CD14-positive monocyte (primary cell): ENCODE data around the gene SERPINB4. TPM values are rescaled to one million over a fixed set of nuclear protein-coding genes. Genes with fewer than 3 reads are reported as not detected.

ENCODE experiments used
- DNase-seq, 3 donors: peaks; one replicate each; pipeline ENCODE4 v3.0.0-alpha.2; 2011 to 2022
- H2AFZ ChIP-seq: 2 replicates; pipeline ENCODE4 v1.6.0; 2012; ENCODE audit warnings: mild to moderate bottlenecking, low read depth, low read length, inconsistent platforms; ENCODE audit not compliant: insufficient read depth, poor library complexity, severe bottlenecking
- H3K27ac ChIP-seq, 2 donors: 1 replicate in 1 of 2; 2 replicates in 1 of 2; pipeline ENCODE4 v1.5.1; 2012 to 2013; ENCODE audit warnings: low read length in 2 of 2, control low read depth in 1 of 2, inconsistent platforms in 1 of 2, low read depth in 1 of 2, mild to moderate bottlenecking in 1 of 2
- H3K27me3 ChIP-seq, 2 donors: one replicate each; pipeline versions ENCODE4 v1.6.0 to v1.6.1; 2011 to 2013; ENCODE audit warnings: low read length in 2 of 2; ENCODE audit not compliant: control insufficient read depth in 2 of 2, insufficient read depth in 2 of 2
- H3K36me3 ChIP-seq, 2 donors: replicated peaks in 1 of 2; 1 replicate in 1 of 2; 2 replicates in 1 of 2; pipeline versions ENCODE4 v1.5.1 to v1.6.1; 2012 to 2013; ENCODE audit warnings: low read length in 2 of 2, control low read depth in 1 of 2, inconsistent platforms in 1 of 2, mild to moderate bottlenecking in 1 of 2; ENCODE audit not compliant: insufficient read depth in 2 of 2, control insufficient read depth in 1 of 2
- H3K4me1 ChIP-seq, 2 donors: 1 replicate in 1 of 2; 2 replicates in 1 of 2; pipeline versions ENCODE4 v1.5.1 to v1.6.1; 2012 to 2013; ENCODE audit warnings: low read length in 2 of 2, control low read depth in 1 of 2, inconsistent platforms in 1 of 2, mild to moderate bottlenecking in 1 of 2, moderate library complexity in 1 of 2; ENCODE audit not compliant: insufficient read depth in 2 of 2, control insufficient read depth in 1 of 2
- H3K4me2 ChIP-seq: replicated peaks from 2 replicates; pipeline ENCODE3; 2012; ENCODE audit warnings: low read length, moderate library complexity, mild to moderate bottlenecking; ENCODE audit not compliant: poor library complexity, severe bottlenecking; ENCODE audit errors: extremely low read depth
- H3K4me3 ChIP-seq, 3 experiments: fragments of 200-600 bp in 1 of 3; sonication (generic) in 1 of 3; replicated peaks in 1 of 3; 1 replicate in 2 of 3; 2 replicates in 1 of 3; pipeline ENCODE4 v1.5.1; 2011 to 2013; ENCODE audit warnings: low read length in 3 of 3, mild to moderate bottlenecking in 3 of 3, control low read depth in 2 of 3, low read depth in 2 of 3, inconsistent platforms in 1 of 3, moderate library complexity in 1 of 3
- H3K79me2 ChIP-seq: 2 replicates; pipeline ENCODE4 v1.6.0; 2012; ENCODE audit warnings: mild to moderate bottlenecking, control low read depth, inconsistent platforms, low read length, moderate library complexity; ENCODE audit not compliant: insufficient read depth
- H3K9ac ChIP-seq: 2 replicates; pipeline ENCODE4 v1.6.0; 2017; ENCODE audit warnings: low read length, mild to moderate bottlenecking; ENCODE audit not compliant: insufficient read depth, poor library complexity, severe bottlenecking
- H3K9me3 ChIP-seq, 2 donors: replicated peaks in 1 of 2; 1 replicate in 1 of 2; 2 replicates in 1 of 2; pipeline versions ENCODE4 v1.5.1 to v1.6.1; 2012 to 2013; ENCODE audit warnings: low read length in 2 of 2, control low read depth in 1 of 2; ENCODE audit not compliant: control insufficient read depth in 1 of 2, insufficient read depth in 1 of 2
- H4K20me1 ChIP-seq: 2 replicates; pipeline ENCODE4 v1.6.0; 2012; ENCODE audit warnings: mild to moderate bottlenecking, low read length, control low read depth, moderate library complexity; ENCODE audit not compliant: insufficient read depth
- H3K27ac Mint-ChIP-seq, 7 donors: one replicate each; pipeline ENCODE4 v1.8.0; 2020; ENCODE audit warnings: mild to moderate bottlenecking in 7 of 7, mixed read lengths in 7 of 7, moderate library complexity in 6 of 7, inconsistent platforms in 2 of 7
- H3K27me3 Mint-ChIP-seq, 3 donors: one replicate each; pipeline ENCODE4 v1.8.0; 2021 to 2022; ENCODE audit warnings: low read depth in 3 of 3, mild to moderate bottlenecking in 3 of 3, mixed read lengths in 3 of 3, moderate library complexity in 3 of 3, inconsistent platforms in 1 of 3
- H3K36me3 Mint-ChIP-seq, 2 donors: one replicate each; pipeline ENCODE4 v1.8.0; 2020; ENCODE audit warnings: mixed read lengths in 2 of 2, inconsistent platforms in 1 of 2, mild to moderate bottlenecking in 1 of 2
- H3K4me1 Mint-ChIP-seq: one replicate; pipeline ENCODE4 v1.8.0; 2020; ENCODE audit warnings: mild to moderate bottlenecking, mixed read lengths
- H3K4me3 Mint-ChIP-seq, 2 donors: one replicate each; pipeline ENCODE4 v1.8.0; 2020; ENCODE audit warnings: mild to moderate bottlenecking in 2 of 2, mixed read lengths in 2 of 2, moderate library complexity in 1 of 2
- H3K9me3 Mint-ChIP-seq, 7 donors: one replicate each; pipeline ENCODE4 v1.8.0; 2020 to 2022; ENCODE audit warnings: mixed read lengths in 7 of 7, mild to moderate bottlenecking in 6 of 7, moderate library complexity in 6 of 7, inconsistent platforms in 2 of 7
- WGBS: methylation state at CpG from one replicate; pipeline ENCODE4 v1.1.5; 2013; ENCODE audit warnings: missing lambda C conversion rate; ENCODE audit not compliant: insufficient coverage; 5-methylcytosine and 5-hydroxymethylcytosine counted together
- intact Hi-C, 2 donors: fragments of 100-400 bp; cut with micrococcal nuclease; formaldehyde crosslinking; loops; one replicate each; pipeline versions ENCODE4 v1.15.0 to v1.15.1; 2023
- polyA plus RNA-seq, 3 donors: library from polyadenylated mRNA; depleted of rRNA in 1 of 3; unstranded in 2 of 3; stranded (reverse) in 1 of 3; fragments of 300-500 nt in 2 of 3; fragments of >200 nt in 1 of 3; fragmentation: Illumina TruSeq in 2 of 3; gene quantifications; 1 replicate in 2 of 3; 2 replicates in 1 of 3; pipeline ENCODE4 v1.2.3, GENCODE V29; 2012 to 2021
- TF ChIP-seq, protein P1 (sequence below): fragments of 200-600 bp; IDR thresholded peaks from one replicate; pipeline ENCODE4 v1.8.0; 2022; ENCODE audit warnings: antibody characterized with exemption, mild to moderate bottlenecking

Gene SERPINB4
- polyA plus RNA-seq, 3 donors = not detected

GRCh38 chr18:63627819-63628218, 16.2 kb downstream of the SERPINB4 start:
- intact Hi-C loops = no loop called here
- H3K4me3 Mint-ChIP-seq = no peak overlapping the region
- no peaks in the 10 kb centered on the region for H3K4me1 Mint-ChIP-seq
- peaks cover 34 to 57% (median 47%) of the 10 kb centered on the region in 7 donors for H3K9me3 Mint-ChIP-seq
- Histone ChIP-seq H3K36me3 (no peaks in the 10 kb centered on the region), H3K27me3 (no peaks in the 10 kb centered on the region), H3K79me2 (no peaks in the 10 kb centered on the region), H3K27ac (no peak overlapping the region), H3K9ac (no peak overlapping the region), H2AFZ (no peak overlapping the region), H3K9me3 (peaks cover 38 to 44% of the 10 kb centered on the region in 2 donors), H3K4me1 (no peaks in the 10 kb centered on the region), H3K4me3 (no peak overlapping the region), H3K4me2 (no peak overlapping the region), H4K20me1 (no peaks in the 10 kb centered on the region)
- no peak overlapping the region for H3K27ac Mint-ChIP-seq
- TF ChIP-seq, protein P1, sequence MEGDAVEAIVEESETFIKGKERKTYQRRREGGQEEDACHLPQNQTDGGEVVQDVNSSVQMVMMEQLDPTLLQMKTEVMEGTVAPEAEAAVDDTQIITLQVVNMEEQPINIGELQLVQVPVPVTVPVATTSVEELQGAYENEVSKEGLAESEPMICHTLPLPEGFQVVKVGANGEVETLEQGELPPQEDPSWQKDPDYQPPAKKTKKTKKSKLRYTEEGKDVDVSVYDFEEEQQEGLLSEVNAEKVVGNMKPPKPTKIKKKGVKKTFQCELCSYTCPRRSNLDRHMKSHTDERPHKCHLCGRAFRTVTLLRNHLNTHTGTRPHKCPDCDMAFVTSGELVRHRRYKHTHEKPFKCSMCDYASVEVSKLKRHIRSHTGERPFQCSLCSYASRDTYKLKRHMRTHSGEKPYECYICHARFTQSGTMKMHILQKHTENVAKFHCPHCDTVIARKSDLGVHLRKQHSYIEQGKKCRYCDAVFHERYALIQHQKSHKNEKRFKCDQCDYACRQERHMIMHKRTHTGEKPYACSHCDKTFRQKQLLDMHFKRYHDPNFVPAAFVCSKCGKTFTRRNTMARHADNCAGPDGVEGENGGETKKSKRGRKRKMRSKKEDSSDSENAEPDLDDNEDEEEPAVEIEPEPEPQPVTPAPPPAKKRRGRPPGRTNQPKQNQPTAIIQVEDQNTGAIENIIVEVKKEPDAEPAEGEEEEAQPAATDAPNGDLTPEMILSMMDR = no peak
- H3K27me3 Mint-ChIP-seq = peaks cover 2 to 5% (median 3%) of the 10 kb centered on the region in 3 donors
- H3K36me3 Mint-ChIP-seq = peaks cover 0 to 4% of the 10 kb centered on the region in 2 donors
- no peak for DNase-seq

GRCh38 chr18:63626431-63626830, 17.6 kb downstream of the SERPINB4 start:
- 87% methylated on average over 2 of the region's 4 CpGs for WGBS
- Mint-ChIP-seq H3K27ac (no peak overlapping the region), H3K4me1 (no peaks in the 10 kb centered on the region)

More at GRCh38 chr18:63626431-63626830, 17.6 kb downstream of the SERPINB4 start:
- Histone ChIP-seq H3K36me3 (no peaks in the 10 kb centered on the region), H3K27ac (no peak overlapping the region), H3K9me3 (peaks cover 41 to 50% of the 10 kb centered on the region in 2 donors), H3K9ac (no peak overlapping the region), H3K27me3 (no peaks in the 10 kb centered on the region), H3K4me2 (no peak overlapping the region), H2AFZ (no peak overlapping the region), H3K4me1 (no peaks in the 10 kb centered on the region), H3K79me2 (no peaks in the 10 kb centered on the region), H4K20me1 (no peaks in the 10 kb centered on the region), H3K4me3 (no peak overlapping the region)
- TF ChIP-seq, protein P1 = no peak
- peaks cover 36 to 56% (median 47%) of the 10 kb centered on the region in 7 donors for H3K9me3 Mint-ChIP-seq
- H3K27me3 Mint-ChIP-seq = peaks cover 2 to 5% (median 2%) of the 10 kb centered on the region in 3 donors
- no peak for DNase-seq
- peaks cover 0 to 4% of the 10 kb centered on the region in 2 donors for H3K36me3 Mint-ChIP-seq
- no peak overlapping the region for H3K4me3 Mint-ChIP-seq
- intact Hi-C loops = no loop called here
